Measurements from ENCODE around the gene TXNDC16.

TXNDC16 gene

DNA sequence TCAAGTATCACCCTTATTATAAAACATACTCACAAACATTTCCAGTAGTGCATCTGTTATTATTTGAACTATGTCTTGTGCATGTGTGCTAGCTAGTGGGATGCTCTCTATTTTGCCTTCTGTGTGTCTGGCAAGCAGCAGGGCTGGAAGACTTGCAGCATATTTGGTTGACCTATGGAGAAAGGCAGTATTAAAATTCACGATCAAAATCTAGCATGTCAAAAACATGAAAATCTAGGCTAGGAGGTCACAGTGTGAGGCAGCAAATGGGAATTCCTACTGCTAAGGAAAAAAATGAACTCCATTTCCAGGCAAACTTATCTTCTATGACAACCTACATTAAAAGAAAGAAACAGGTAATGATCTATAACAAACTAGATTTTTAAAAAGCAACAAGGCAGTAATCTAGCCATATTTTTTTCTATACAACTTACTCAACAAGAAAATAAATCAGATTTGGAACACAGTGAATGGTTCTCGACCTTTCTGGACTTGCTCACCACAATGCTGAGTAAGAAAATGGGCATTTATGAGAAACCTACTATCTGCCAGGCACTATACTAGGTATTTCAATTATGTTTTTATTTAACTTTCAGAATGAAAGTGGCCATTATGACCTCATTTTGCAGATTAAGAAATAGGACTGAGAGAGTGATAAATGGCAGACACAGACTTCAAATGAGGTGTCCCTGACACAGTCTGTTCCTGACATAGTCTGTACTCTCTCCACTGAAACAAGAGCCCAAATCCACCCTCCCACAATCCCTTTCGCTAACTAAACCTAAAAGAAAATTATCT lies 96.8 kb downstream of the TXNDC16 start:
- no peaks in the 10 kb centered on the region for H3K4me1 Mint-ChIP-seq
- DNase-seq (no peak), ATAC-seq (replicated peaks) (no peak)
- peaks cover 22 to 36% of the 10 kb centered on the region in 2 donors for H3K36me3 Mint-ChIP-seq
- no peaks in the 10 kb centered on the region for H3K27me3 Mint-ChIP-seq
- peaks cover 0 to 4% of the 10 kb centered on the region in 2 donors for H3K9me3 Mint-ChIP-seq
- no peak overlapping the region for H3K4me3 Mint-ChIP-seq
- no peak overlapping the region for H3K27ac Mint-ChIP-seq

DNA sequence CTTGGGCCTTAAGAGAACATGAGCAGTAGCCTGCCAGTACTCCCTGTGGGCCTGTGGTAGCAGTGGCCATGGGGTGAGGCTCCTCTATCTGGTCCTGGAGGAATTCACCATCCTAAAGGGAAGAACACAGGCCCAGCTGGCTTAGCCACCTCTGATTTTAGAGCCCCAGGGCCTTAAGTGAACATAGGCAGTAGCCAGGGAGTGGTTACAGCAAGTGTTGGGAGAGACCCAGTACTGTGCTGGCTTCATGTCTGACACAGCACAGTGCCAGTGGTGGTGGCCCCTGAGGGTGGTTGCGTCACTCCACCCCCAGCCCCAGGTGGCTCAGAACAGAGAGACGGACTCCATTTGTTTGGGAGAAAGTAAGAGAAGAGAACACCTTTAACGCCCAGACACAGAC lies 105.1 kb downstream of the TXNDC16 start:
- peaks cover 42% of the 10 kb centered on the region in 2 donors for H3K36me3 Mint-ChIP-seq
- H3K9me3 Mint-ChIP-seq = peaks cover 5 to 9% of the 10 kb centered on the region in 2 donors
- no peak overlapping the region for H3K4me3 Mint-ChIP-seq
- H3K27ac Mint-ChIP-seq = no peak overlapping the region
- no peak for DNase-seq
- H3K27me3 Mint-ChIP-seq = no peaks in the 10 kb centered on the region
- no peak for ATAC-seq (replicated peaks)
- peaks cover 0 to 5% of the 10 kb centered on the region in 2 donors for H3K4me1 Mint-ChIP-seq

DNA sequence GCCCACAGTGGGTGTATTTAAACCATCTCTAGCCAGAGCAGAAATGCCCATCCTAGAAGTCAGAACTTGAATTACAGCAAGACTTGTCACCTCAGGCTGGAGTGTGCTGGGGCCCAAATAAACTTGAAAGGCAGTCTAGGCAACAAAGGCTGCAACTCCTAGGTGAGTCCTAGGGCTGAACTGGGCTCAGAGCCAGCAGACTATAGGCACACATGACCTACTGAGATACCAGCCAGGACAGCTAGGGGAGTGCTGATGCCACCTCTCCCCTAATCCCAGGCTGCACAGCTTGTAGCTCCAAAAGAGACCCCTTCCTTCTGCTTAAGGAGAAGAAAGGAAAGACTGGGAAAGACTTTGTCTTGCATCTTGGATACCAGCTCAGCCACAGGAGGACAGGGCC lies 106.0 kb downstream of the TXNDC16 start:
- Mint-ChIP-seq H3K9me3 (peaks cover 5 to 9% of the 10 kb centered on the region in 2 donors), H3K4me1 (peaks cover 0 to 5% of the 10 kb centered on the region in 2 donors), H3K27ac (no peak overlapping the region), H3K4me3 (no peak overlapping the region), H3K27me3 (no peaks in the 10 kb centered on the region), H3K36me3 (peaks cover 41 to 42% of the 10 kb centered on the region in 2 donors)
- DNase-seq (no peak), ATAC-seq (replicated peaks) (no peak)

DNA sequence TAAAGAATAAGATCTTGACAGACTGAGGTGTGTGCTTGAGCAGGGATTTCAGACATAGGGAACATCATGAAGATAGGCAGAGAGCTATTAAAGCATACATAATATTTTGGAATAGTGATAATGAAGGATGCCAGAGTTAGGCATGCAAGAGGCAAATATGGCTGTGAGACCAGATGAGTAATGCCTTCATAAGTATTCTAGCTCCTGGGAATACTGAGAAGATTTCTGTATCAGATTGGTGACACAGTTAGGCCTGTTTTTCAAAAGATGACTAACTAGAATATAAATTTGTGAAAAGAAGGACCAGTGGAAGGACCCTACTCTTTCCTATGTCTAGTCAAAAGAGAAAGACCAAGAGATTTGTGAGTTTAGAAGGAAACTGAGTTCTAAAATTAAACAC lies 108.8 kb downstream of the TXNDC16 start:
- Mint-ChIP-seq H3K27me3 (no peaks in the 10 kb centered on the region), H3K4me3 (no peak overlapping the region), H3K27ac (no peak overlapping the region), H3K9me3 (peaks cover 3 to 5% of the 10 kb centered on the region in 2 donors), H3K36me3 (peaks cover 18 to 23% of the 10 kb centered on the region in 2 donors), H3K4me1 (peaks cover 0 to 5% of the 10 kb centered on the region in 2 donors)
- no peak for ATAC-seq (replicated peaks)
- DNase-seq = no peak

DNA sequence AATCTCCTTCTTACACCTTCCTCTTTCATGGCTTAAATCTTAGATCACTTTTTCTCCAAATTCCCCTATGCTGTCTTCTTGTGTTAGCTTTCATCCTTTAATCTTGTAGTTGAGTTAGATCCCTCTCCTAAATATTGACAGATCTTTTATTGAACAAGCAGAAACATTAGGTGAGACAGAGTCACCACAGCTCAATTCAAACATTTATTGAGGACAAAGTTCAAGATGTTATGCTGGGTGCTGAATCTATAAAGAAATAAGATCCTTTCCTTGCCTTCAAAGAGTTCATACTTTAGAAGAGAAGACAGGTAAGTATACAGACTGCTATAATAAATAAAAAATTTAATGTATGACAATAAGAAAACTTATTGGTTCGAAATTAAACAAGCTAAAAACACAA lies 109.7 kb downstream of the TXNDC16 start:
- ATAC-seq (replicated peaks) (no peak), DNase-seq (no peak)
- Mint-ChIP-seq H3K9me3 (peaks cover 3% of the 10 kb centered on the region in 2 donors), H3K36me3 (peaks cover 11 to 18% of the 10 kb centered on the region in 2 donors), H3K27ac (no peak overlapping the region), H3K4me3 (no peak overlapping the region), H3K4me1 (peaks cover 0 to 5% of the 10 kb centered on the region in 2 donors), H3K27me3 (no peaks in the 10 kb centered on the region)

DNA sequence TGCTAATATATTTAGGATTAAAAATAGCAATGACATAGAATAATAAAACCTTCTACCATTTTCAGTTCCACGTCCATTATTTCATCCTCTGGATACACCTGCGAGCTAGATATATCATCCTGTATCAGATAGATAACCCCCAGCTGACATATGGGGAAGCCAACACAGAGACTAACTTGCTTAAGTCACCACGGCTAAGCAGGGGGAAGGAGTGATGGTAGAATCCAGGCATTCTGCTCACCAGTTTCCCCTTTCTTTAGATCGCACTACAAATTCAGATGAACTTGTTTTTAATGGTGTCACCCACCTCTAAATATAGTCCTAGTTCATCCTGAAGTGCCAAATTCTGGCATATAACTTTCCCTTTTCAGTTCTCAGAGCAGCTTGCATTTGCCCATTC lies 110.1 kb downstream of the TXNDC16 start:
- H3K4me3 Mint-ChIP-seq = no peak overlapping the region
- no peak overlapping the region for H3K27ac Mint-ChIP-seq
- H3K9me3 Mint-ChIP-seq = no peaks in the 10 kb centered on the region
- peaks cover 0 to 5% of the 10 kb centered on the region in 2 donors for H3K4me1 Mint-ChIP-seq
- H3K27me3 Mint-ChIP-seq = no peaks in the 10 kb centered on the region
- DNase-seq = no peak
- no peak for ATAC-seq (replicated peaks)
- peaks cover 9 to 17% of the 10 kb centered on the region in 2 donors for H3K36me3 Mint-ChIP-seq

DNA sequence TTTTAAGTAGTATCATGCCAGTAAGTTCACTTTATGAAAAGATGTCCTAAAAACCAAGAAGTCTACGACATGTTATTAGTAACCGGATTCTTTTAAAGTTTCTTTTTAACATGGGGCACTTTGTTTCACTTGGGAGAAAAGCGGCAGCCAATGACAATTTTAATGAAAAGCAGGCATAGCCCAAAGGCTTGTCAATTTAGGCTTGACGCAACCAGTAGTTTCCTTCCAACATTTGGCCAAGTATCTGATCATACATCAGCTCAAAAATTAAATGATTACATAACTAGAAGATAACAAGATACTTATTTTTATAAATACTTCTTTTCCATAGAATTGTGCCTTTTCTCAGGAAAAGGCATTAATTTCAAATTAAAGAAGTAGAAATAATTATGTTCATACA lies 112.8 kb downstream of the TXNDC16 start:
- H3K4me1 Mint-ChIP-seq = peaks cover 0 to 5% of the 10 kb centered on the region in 2 donors
- DNase-seq = no peak
- H3K4me3 Mint-ChIP-seq = no peak overlapping the region
- H3K36me3 Mint-ChIP-seq = peaks cover 4 to 21% of the 10 kb centered on the region in 2 donors
- no peaks in the 10 kb centered on the region for H3K9me3 Mint-ChIP-seq
- no peak overlapping the region for H3K27ac Mint-ChIP-seq
- ATAC-seq (replicated peaks) = no peak
- no peaks in the 10 kb centered on the region for H3K27me3 Mint-ChIP-seq

DNA sequence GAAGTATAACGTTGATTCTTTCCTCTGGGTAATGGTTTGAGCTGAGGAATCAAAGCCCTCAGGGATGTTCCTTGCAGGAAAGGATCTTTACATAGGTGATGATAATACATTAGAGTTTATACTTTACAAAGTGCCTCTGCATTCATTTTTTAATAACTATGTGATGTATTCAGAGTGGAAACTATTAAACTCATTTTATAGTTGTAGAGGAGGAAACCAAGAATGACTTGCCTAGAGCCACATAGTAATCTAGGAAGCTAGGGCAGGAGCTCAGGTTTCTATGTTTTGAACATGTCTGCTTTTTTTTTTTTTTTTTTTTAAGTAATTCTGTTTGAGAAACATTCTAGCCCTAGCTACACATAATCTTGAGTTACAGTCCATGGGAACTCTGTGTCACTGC lies 117.3 kb downstream of the TXNDC16 start:
- Mint-ChIP-seq H3K27ac (no peak overlapping the region), H3K4me1 (no peaks in the 10 kb centered on the region), H3K9me3 (no peaks in the 10 kb centered on the region), H3K4me3 (no peak overlapping the region), H3K36me3 (peaks cover 4 to 14% of the 10 kb centered on the region in 2 donors), H3K27me3 (no peaks in the 10 kb centered on the region)
- ATAC-seq (replicated peaks) (no peak), DNase-seq (no peak)

DNA sequence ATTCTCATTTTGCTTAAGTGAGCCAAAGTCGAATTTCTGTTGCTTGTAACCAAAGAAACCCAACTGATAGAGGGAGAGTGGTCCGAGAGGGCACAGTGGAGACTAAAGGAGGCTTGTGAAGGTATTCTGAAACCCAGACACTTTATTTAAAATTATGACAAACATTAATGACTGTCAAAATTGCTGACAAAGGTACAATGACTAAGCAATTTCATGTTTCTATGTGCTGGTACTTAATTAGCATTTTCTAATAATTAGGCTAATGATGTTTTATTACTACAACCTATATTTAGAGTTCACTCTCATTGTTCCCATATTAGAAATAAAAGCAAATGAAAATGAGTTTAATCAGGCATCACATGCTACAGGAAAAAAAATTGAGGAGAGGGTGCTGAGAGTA lies 121.8 kb downstream of the TXNDC16 start:
- Mint-ChIP-seq H3K4me1 (peaks cover 0 to 4% of the 10 kb centered on the region in 2 donors), H3K27ac (no peak overlapping the region), H3K9me3 (no peaks in the 10 kb centered on the region), H3K4me3 (no peak overlapping the region), H3K27me3 (no peaks in the 10 kb centered on the region), H3K36me3 (peaks cover 2 to 6% of the 10 kb centered on the region in 2 donors)
- ATAC-seq (replicated peaks) (no peak), DNase-seq (no peak)

DNA sequence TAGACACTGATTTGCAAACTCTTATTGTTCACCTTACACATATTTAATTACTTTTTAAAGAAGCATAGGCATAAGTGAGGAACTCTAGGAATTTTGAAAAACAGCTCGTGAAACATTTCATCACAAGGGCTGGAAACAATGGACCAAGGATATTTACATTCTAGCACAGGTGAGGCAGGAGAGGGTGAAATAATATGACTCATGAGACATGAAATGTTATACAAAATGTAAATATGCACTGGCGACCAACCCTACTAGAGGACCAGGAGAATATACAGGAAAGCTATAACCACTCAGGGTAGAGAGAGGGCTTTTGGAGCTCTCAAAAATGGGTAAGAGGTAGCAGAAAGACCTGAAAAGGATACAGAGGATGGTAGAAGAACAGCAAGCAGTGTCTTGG lies 122.9 kb downstream of the TXNDC16 start:
- no peaks in the 10 kb centered on the region for H3K27me3 Mint-ChIP-seq
- H3K4me1 Mint-ChIP-seq = peaks cover 0 to 4% of the 10 kb centered on the region in 2 donors
- no peak overlapping the region for H3K4me3 Mint-ChIP-seq
- DNase-seq (no peak), ATAC-seq (replicated peaks) (no peak)
- peaks cover 2 to 6% of the 10 kb centered on the region in 2 donors for H3K36me3 Mint-ChIP-seq
- H3K27ac Mint-ChIP-seq = no peak overlapping the region
- no peaks in the 10 kb centered on the region for H3K9me3 Mint-ChIP-seq

DNA sequence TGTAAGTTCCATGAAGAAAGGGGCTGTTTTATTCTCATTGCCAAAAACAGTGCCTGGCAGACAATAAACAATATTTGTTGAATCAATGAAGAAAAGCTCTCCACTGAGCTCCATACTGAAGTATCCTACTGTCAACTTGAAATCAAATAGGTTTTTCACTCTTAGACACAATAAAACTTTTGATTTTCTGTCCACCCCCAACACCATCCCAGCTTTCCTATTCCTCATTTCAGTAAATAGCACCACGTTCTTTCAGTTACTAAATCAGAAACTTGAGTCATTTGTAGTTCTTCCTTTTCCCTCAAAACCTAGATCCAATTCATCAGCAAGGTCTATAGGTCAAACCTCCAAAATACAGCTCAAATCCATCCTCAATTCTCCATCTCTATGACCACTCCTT lies 124.8 kb downstream of the TXNDC16 start:
- Mint-ChIP-seq H3K4me3 (no peak overlapping the region), H3K36me3 (peaks cover 2 to 6% of the 10 kb centered on the region in 2 donors), H3K27me3 (no peaks in the 10 kb centered on the region), H3K27ac (no peak overlapping the region), H3K4me1 (peaks cover 0 to 4% of the 10 kb centered on the region in 2 donors), H3K9me3 (no peaks in the 10 kb centered on the region)
- ATAC-seq (replicated peaks) (no peak), DNase-seq (no peak)

DNA sequence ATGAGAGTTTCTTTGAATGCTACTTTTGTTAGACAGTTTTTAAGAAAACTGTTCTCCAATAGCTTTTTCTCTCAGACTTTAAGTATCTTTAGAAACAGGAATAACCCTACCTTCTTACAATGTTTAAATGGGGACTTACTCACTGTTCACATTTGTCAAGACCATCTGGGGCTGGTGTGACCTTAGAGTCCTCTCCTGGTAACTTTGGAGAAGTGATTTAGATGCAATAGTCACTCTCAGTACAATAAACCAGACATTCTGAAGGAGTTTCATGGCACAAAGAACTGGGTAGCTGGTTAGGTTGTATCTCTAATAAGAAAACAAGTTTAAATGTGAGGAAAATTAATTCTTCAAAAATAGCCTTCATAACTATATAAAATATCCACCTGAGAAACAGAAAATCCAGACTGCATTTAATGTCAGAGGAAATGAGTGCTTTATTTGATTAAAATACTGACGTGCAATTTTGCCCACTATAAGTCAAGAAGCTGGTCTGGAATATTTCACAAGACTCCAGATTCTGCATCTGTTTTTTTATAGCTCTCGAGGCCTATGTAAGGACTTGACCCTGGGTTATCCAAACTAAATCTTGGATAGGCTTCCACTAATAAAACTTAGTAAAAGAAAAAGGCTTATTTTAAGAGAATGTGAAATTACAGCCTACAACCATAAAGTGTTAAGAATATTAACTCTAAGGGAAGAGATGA lies 129.5 kb downstream of the TXNDC16 start:
- Mint-ChIP-seq H3K4me3 (no peak overlapping the region), H3K36me3 (peaks cover 0 to 1% of the 10 kb centered on the region in 2 donors), H3K4me1 (peaks cover 0 to 3% of the 10 kb centered on the region in 2 donors), H3K27ac (no peak overlapping the region), H3K9me3 (no peaks in the 10 kb centered on the region), H3K27me3 (no peaks in the 10 kb centered on the region)
- ATAC-seq (replicated peaks) (no peak), DNase-seq (no peak)

DNA sequence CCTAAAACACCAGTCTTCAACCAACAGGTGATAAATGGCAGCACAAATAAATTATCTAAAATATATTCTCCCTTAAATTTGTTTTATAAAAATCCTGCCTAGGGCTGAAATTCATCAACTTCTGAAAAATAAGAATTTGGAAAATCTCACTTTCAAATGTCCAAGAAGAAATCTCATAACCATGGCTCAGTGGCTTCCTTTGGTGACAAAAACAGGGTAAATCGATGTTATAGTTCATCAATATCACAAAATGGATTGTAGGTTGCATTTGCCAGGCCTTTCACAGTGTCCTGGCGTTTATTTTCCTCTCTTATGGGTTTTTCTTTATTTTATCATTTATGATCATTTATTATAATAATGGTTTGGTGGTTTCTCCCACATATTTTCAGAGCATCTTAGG lies 135.2 kb downstream of the TXNDC16 start:
- Mint-ChIP-seq H3K9me3 (no peaks in the 10 kb centered on the region), H3K4me1 (peaks cover 0 to 2% of the 10 kb centered on the region in 2 donors), H3K36me3 (no peaks in the 10 kb centered on the region), H3K4me3 (no peak overlapping the region), H3K27ac (no peak overlapping the region), H3K27me3 (no peaks in the 10 kb centered on the region)
- DNase-seq (no peak), ATAC-seq (replicated peaks) (no peak)

DNA sequence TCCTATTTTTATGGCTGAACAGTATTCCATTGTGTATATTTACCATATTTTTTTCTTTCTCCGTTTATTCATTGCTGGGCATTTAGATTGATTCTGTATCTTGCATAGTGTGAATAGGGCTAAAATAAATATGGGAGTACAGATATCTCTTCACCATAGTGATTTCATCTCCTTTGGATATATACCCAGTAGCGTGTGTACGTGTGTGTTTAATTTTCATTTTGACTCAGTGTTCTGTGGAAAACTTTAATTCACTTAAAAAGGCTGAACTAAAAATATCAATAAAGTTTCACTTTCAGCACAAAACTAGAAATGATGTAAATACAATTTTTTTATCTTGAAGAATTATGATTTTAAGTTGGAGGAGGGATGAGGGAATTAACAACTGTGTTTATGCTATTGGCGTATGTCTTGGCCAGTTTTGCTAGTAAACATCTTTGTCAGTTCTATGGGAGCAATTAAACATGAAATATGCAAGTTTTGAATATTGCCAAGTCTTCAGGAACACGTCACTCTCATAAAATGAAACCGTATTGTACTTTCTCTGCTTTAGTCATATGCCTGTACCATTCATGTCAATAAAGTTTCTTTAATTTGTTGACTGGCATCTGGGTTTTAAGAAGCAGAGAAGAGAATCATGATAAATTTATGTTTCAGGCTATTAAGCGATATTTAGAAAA lies 138.4 kb downstream of the TXNDC16 start:
- ATAC-seq (replicated peaks) = peak; percentile 79 to 86
- DNase-seq = no peak
- H3K4me3 Mint-ChIP-seq = peak overlapping the region; percentile 3 to 33
- H3K27me3 Mint-ChIP-seq = no peaks in the 10 kb centered on the region
- no peaks in the 10 kb centered on the region for H3K36me3 Mint-ChIP-seq
- peak overlapping the region; percentile 60 for H3K27ac Mint-ChIP-seq
- H3K9me3 Mint-ChIP-seq = no peaks in the 10 kb centered on the region
- H3K4me1 Mint-ChIP-seq = peaks cover 0 to 6% of the 10 kb centered on the region in 2 donors
